Ishikawa (cell line): ENCODE results near the gene PARP16.

Experiments used
- CEBPB ChIP-seq: IDR thresholded peaks from 2 replicates; pipeline ENCODE4 v1.6.1; 2012
- CREB1 ChIP-seq: IDR thresholded peaks from 2 replicates; pipeline ENCODE4 v1.6.1; 2012; ENCODE audit warnings: low read depth
- EGR1 ChIP-seq: IDR thresholded peaks from 2 replicates; pipeline ENCODE4 v1.6.1; 2012
- EP300 ChIP-seq: IDR thresholded peaks from 2 replicates; pipeline ENCODE4 v1.6.1; 2012; ENCODE audit warnings: borderline replicate concordance
- FOXM1 ChIP-seq: IDR thresholded peaks from 2 replicates; pipeline ENCODE4 v1.6.1; 2012; ENCODE audit warnings: low read depth, borderline replicate concordance
- MAX ChIP-seq: IDR thresholded peaks from 2 replicates; pipeline ENCODE4 v1.6.1; 2012
- NFIC ChIP-seq: IDR thresholded peaks from 2 replicates; pipeline ENCODE4 v1.6.1; 2012
- RAD21 ChIP-seq: IDR thresholded peaks from 2 replicates; pipeline ENCODE4 v1.6.1; 2012; ENCODE audit warnings: low read depth
- REST ChIP-seq: IDR thresholded peaks from 2 replicates; pipeline ENCODE4 v1.6.1; 2012; ENCODE audit warnings: low read depth, mild to moderate bottlenecking
- TAF1 ChIP-seq: IDR thresholded peaks from 2 replicates; pipeline ENCODE4 v1.6.1; 2012; ENCODE audit warnings: low read depth, mild to moderate bottlenecking
- TCF12 ChIP-seq: IDR thresholded peaks from 2 replicates; pipeline ENCODE4 v1.6.1; 2012; ENCODE audit warnings: low read depth
- TEAD4 ChIP-seq: IDR thresholded peaks from 2 replicates; pipeline ENCODE4 v1.6.1; 2012
- USF1 ChIP-seq: IDR thresholded peaks from 2 replicates; pipeline ENCODE4 v1.6.1; 2012
- YY1 ChIP-seq: IDR thresholded peaks from 2 replicates; pipeline ENCODE4 v1.6.1; 2012; ENCODE audit warnings: low read depth
- ZBTB7A ChIP-seq: IDR thresholded peaks from 2 replicates; pipeline ENCODE4 v1.6.1; 2012; ENCODE audit warnings: low read depth

Gene PARP16

GRCh38 chr15:65246939-65247338, 39.7 kb downstream of the PARP16 start:
- TF ChIP-seq CREB1 (no peak), ZBTB7A (no peak), TEAD4 (no peak)

GRCh38 chr15:65246026-65246714, 40.5 kb downstream of the PARP16 start:
- TF ChIP-seq FOXM1 (no peak), REST (no peak), USF1 (no peak), CEBPB (no peak), YY1 (no peak), NFIC (no peak), CREB1 (no peak), ZBTB7A (no peak), MAX (no peak), EP300 (no peak), TEAD4 (no peak), TCF12 (no peak), TAF1 (no peak)

GRCh38 chr15:65245096-65245856, 41.4 kb downstream of the PARP16 start:
- TF ChIP-seq TEAD4 (no peak), EP300 (no peak), FOXM1 (no peak), REST (no peak), CEBPB (no peak), TCF12 (no peak), NFIC (no peak)

GRCh38 chr15:65244638-65245037, 42.0 kb downstream of the PARP16 start:
- no peak for TF ChIP-seq RAD21

- TF ChIP-seq CEBPB (0 out of 2 replicates have a peak, but pooled peaks have one; percentile 31), TCF12 (no peak)
Measured at GRCh38 chr15:65233696-65234095, 53.0 kb downstream of the PARP16 start.

GRCh38 chr15:65232520-65232919, 54.2 kb downstream of the PARP16 start:
- TF ChIP-seq CREB1 (no peak), CEBPB (no peak), YY1 (no peak), TCF12 (no peak), EP300 (no peak), ZBTB7A (no peak), NFIC (no peak), RAD21 (no peak), FOXM1 (no peak), USF1 (no peak), EGR1 (no peak), TAF1 (no peak), REST (no peak), MAX (no peak), TEAD4 (no peak)
